ENCODE data around the gene PECR. TPM values are rescaled to one million over a fixed set of nuclear protein-coding genes. Genes with fewer than 3 reads are reported as not detected.

The PECR gene
- total RNA-seq, 3 donors from 2014 or later = 6.3 to 62.7 (median 10.2) TPM

DNA sequence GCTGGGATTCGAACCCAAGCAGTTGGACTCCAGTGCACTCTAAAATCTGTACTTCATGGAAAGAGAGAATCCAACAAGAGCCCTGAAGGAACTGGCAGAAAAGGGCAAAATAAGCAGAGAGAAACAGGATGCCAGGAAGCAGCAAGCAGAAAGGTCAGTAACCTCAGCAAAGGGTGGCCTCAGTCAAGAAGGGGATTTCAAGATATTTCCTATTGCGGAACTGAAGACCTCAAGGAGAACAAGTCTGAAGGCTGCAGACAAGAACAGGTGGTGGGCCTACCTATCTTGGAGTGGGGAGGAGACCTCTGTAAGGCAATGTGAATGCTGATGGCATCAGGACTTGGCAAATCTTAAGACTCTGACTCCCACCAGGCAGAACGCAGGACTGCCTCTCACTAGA lies 48.2 kb downstream of the PECR start:
- Histone ChIP-seq H3K36me3 (no peaks in the 10 kb centered on the region), H3K9me3 (no peaks in the 10 kb centered on the region), H3K4me3 (no peak overlapping the region), H3K27ac (no peak overlapping the region), H3K27me3 (no peaks in the 10 kb centered on the region), H3K4me1 (no peaks in the 10 kb centered on the region)
- intact Hi-C loops (cut with DNase I; ENCODE audit: low total_unique reads) = no loop called here
- DNase-seq (ENCODE audit: low spot score in 2 of 2) = no peak
- TF ChIP-seq CTCF (IDR thresholded peaks at IDR 0.05) (no peak), POLR2AphosphoS5 (IDR thresholded peaks at IDR 0.05) (no peak), POLR2A (IDR thresholded peaks at IDR 0.05) (no peak)

GRCh38 chr2:216031960-216032689 lies 49.5 kb downstream of the PECR start:
- intact Hi-C loops (cut with DNase I; ENCODE audit: low total_unique reads) = loop anchor here (2.0 kb wide), 1 partner anchor 15 kb away; no protein-coding TSS in a partner anchor
- no peaks in the 10 kb centered on the region for H3K4me1 ChIP-seq
- no peak overlapping the region for H3K27ac ChIP-seq
- H3K27me3 ChIP-seq = no peaks in the 10 kb centered on the region
- no peak for DNase-seq (ENCODE audit: low spot score in 2 of 2)
- no peak overlapping the region for H3K4me3 ChIP-seq
- H3K9me3 ChIP-seq = no peaks in the 10 kb centered on the region
- no peaks in the 10 kb centered on the region for H3K36me3 ChIP-seq
- TF ChIP-seq POLR2AphosphoS5 (IDR thresholded peaks at IDR 0.05) (no peak), POLR2A (IDR thresholded peaks at IDR 0.05) (no peak), CTCF (IDR thresholded peaks at IDR 0.05) (no peak)

GRCh38 chr2:216030216-216030615 lies 51.4 kb downstream of the PECR start:
- no peak for TF ChIP-seq POLR2AphosphoS5 (IDR thresholded peaks at IDR 0.05)
- TF ChIP-seq CTCF (IDR thresholded peaks at IDR 0.05) = no peak
- no peak for TF ChIP-seq POLR2A (IDR thresholded peaks at IDR 0.05)
- no peaks in the 10 kb centered on the region for H3K4me1 ChIP-seq
- intact Hi-C loops (cut with DNase I; ENCODE audit: low total_unique reads) = loop anchor here (2.0 kb wide), 1 partner anchor 17 kb away; no protein-coding TSS in a partner anchor

GRCh38 chr2:216029416-216030129 lies 52.0 kb downstream of the PECR start:
- no peaks in the 10 kb centered on the region for H3K4me1 ChIP-seq
- no peak overlapping the region for H3K4me3 ChIP-seq
- no peaks in the 10 kb centered on the region for H3K9me3 ChIP-seq
- no peaks in the 10 kb centered on the region for H3K36me3 ChIP-seq
- H3K27ac ChIP-seq = no peak overlapping the region
- no peak for DNase-seq (ENCODE audit: low spot score in 2 of 2)
- no peaks in the 10 kb centered on the region for H3K27me3 ChIP-seq
- intact Hi-C loops (cut with DNase I; ENCODE audit: low total_unique reads) = loop anchor here (2.0 kb wide), 1 partner anchor 17 kb away; no protein-coding TSS in a partner anchor
- TF ChIP-seq POLR2AphosphoS5 (IDR thresholded peaks at IDR 0.05) (no peak), CTCF (IDR thresholded peaks at IDR 0.05) (no peak), POLR2A (IDR thresholded peaks at IDR 0.05) (no peak)

More at GRCh38 chr2:216030216-216030615, 51.4 kb downstream of the PECR start:
- Histone ChIP-seq H3K4me3 (no peak overlapping the region), H3K27ac (no peak overlapping the region), H3K36me3 (no peaks in the 10 kb centered on the region), H3K27me3 (no peaks in the 10 kb centered on the region), H3K9me3 (no peaks in the 10 kb centered on the region)
- DNase-seq (ENCODE audit: low spot score in 2 of 2) = no peak

DNA sequence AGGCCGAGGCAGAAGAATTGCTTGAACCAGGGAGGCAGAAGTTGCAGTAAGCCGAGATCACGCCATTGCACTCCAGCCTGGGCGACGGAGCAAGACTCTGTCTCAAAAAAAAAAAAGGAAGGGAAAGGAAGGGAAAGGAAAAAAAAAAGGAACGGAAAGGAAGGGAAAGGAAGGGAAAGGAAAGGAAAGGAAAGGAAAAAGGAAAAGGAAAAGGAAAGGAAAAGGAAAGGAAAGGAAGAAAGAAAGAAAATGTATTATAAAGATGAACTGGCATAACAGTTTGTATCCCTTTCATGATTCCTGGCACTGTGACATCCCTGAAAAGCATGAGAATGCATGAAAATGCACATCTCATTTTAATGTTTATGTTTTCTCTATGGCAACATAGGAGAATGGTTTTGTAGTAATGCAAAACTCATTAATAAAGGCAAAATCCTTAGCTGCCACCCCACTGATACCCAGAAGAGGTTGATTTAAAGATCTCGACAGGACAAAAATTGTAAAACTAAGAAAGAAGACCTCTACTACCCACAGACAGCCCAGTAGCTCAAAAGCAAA lies 56.8 kb downstream of the PECR start:
- intact Hi-C loops (cut with DNase I; ENCODE audit: low total_unique reads) = no loop called here
- no peaks in the 10 kb centered on the region for H3K36me3 ChIP-seq
- H3K4me3 ChIP-seq = no peak overlapping the region
- no peaks in the 10 kb centered on the region for H3K27me3 ChIP-seq
- no peaks in the 10 kb centered on the region for H3K4me1 ChIP-seq
- TF ChIP-seq POLR2AphosphoS5 (IDR thresholded peaks at IDR 0.05) (no peak), CTCF (IDR thresholded peaks at IDR 0.05) (no peak), POLR2A (IDR thresholded peaks at IDR 0.05) (no peak)
- no peak for DNase-seq (ENCODE audit: low spot score in 2 of 2)
- H3K27ac ChIP-seq = no peak overlapping the region
- no peaks in the 10 kb centered on the region for H3K9me3 ChIP-seq

All from breast epithelium (tissue), 4 donors.